Astrocyte of the spinal cord (primary cell): ENCODE measurements around the gene LIN28A.

Source experiments
- DNase-seq: peaks from one replicate; pipeline ENCODE4 v3.0.0; 2011; ENCODE audit warnings: low read depth, low spot score
- H3K4me3 ChIP-seq: 2 replicates; pipeline ENCODE4 v1.5.1; 2011; ENCODE audit warnings: low read depth, mild to moderate bottlenecking, low read length, moderate library complexity
- in situ Hi-C: cut with HindIII; loops from 2 replicates; pipeline ENCODE4 v1.10.0; 2017; ENCODE audit warnings: low sequenced_read_pairs
- TF ChIP-seq, protein P1 (sequence below): IDR thresholded peaks from 2 replicates; pipeline ENCODE4 v1.5.1; 2012; ENCODE audit warnings: low read depth, mild to moderate bottlenecking, low read length, inconsistent platforms

Gene LIN28A

DNA sequence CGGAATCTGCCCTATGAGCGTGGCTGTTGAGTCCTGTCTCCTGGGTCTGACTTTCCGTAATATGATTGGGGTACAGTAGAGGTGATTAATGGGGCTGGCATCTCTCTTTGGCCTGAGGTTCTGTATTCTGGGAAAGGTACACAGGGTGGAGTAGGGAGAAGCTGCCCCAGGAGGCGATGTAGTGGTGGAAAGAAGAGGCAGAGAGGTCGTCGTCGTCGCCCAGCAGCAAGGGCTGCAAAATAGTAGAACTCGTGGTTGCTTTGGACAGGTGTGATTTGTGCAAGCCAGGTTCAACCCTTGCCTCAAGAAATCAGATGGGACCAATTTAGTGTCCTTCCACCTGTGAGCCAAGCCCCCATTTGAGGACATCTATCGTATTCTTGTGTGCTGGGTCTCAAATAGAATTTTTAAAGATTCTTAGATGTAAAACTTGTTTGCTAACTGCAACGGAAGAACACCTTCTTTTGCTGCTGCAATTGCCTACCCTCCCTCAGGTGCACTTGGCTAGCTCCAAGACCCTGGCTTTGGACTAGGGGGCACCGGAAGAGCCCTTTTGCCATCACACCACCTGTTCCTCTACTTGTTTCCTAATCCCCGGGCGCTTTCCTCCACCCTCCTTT is 60.4 kb downstream of the LIN28A start:
- TF ChIP-seq, protein P1, sequence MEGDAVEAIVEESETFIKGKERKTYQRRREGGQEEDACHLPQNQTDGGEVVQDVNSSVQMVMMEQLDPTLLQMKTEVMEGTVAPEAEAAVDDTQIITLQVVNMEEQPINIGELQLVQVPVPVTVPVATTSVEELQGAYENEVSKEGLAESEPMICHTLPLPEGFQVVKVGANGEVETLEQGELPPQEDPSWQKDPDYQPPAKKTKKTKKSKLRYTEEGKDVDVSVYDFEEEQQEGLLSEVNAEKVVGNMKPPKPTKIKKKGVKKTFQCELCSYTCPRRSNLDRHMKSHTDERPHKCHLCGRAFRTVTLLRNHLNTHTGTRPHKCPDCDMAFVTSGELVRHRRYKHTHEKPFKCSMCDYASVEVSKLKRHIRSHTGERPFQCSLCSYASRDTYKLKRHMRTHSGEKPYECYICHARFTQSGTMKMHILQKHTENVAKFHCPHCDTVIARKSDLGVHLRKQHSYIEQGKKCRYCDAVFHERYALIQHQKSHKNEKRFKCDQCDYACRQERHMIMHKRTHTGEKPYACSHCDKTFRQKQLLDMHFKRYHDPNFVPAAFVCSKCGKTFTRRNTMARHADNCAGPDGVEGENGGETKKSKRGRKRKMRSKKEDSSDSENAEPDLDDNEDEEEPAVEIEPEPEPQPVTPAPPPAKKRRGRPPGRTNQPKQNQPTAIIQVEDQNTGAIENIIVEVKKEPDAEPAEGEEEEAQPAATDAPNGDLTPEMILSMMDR, result no peak
- in situ Hi-C loops, result no loop called here
- no peak for DNase-seq
- peak overlapping the region; percentile 54 for H3K4me3 ChIP-seq

- DNase-seq, result peak; percentile 80
- peak overlapping the region; percentile 54 for H3K4me3 ChIP-seq
- TF ChIP-seq, protein P1, result no peak
- in situ Hi-C loops, result no loop called here
Observed at GRCh38 chr1:26471498-26472319, 61.1 kb downstream of the LIN28A start.

DNA sequence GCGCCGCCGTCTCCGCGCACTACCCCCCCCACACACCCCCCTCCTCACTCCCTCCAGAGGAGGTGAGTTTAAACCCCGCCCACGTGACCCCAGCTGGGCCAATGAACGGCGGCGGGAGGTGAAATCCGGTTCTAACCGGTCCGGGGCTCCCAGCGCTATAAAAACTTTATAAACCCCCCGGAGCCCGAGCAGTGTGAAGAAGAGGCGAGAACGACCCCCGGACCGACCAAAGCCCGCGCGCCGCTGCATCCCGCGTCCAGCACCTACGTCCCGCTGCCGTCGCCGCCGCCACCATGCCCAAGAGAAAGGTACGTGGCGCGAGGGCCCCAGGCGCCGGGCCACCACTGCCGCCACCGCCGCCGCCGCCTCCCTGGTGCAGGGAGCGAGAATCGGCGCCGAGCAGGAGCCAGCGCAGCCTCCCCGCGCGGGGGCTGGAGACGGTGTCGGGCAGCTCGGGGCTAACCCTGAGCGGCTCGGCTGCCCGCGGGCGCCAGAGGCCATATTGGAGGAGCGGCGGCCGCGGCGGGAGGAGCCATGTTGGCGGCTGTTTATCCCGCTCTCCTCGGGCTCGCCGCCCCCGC is 61.8 kb downstream of the LIN28A start, which contains the start of gene HMGN2:
HMGN2 (plus strand) TSS at position 121 of the 581 bp plus-strand sequence; CDS start at position 294, 173 bp downstream.
- peak; percentile 89 for DNase-seq
- H3K4me3 ChIP-seq, result peak within 1 kb of the TSS; percentile 65
- TF ChIP-seq, protein P1, result no peak
- in situ Hi-C loops, result no loop called here

DNA sequence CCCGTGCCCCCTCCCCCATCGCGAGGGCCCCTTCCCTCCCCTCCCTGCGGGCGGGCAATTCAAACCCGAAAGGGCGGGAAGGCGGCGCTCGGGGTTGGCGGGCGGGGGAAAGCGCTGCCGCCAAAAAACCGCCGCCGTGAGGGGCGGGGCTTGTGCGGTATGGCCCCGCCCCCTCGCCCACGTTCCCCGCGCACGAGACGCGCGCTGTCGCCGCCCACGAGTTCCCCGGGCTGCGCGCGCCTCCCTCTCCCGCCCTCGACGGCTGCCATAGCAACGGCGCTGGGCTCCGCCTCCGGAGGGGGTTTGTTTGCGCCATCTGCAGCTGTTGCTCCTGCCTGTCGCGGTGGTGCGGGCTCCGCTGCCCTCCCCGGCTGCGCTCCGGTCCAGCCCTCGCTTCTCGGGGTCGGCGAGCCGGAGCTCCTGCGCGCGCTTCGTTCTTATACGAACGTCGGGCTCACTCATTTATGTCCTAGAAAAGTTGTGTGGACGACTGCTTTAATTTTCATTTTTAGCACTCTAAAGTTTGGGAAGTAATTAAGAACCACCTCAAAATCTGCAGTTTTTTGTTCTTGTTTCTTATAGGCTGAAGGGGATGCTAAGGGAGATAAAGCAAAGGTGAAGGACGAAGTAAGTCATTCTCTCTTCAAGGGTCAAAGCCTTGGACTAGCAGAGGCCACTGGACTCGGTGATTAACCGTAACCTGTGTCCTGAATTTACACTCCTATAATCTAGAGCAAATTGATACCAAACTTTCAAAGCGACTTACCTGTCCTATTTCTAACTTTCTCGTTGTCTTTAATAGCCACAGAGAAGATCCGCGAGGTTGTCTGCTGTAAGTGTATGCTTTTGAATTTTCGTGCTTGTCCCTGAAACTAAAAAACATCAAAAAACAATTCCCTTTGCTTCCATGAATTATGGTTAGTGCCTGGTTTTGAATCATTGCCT is 62.6 kb downstream of the LIN28A start:
- in situ Hi-C loops, result no loop called here
- peak overlapping the region; percentile 65 for H3K4me3 ChIP-seq
- DNase-seq, result peak; percentile 93
- TF ChIP-seq, protein P1, result no peak

DNA sequence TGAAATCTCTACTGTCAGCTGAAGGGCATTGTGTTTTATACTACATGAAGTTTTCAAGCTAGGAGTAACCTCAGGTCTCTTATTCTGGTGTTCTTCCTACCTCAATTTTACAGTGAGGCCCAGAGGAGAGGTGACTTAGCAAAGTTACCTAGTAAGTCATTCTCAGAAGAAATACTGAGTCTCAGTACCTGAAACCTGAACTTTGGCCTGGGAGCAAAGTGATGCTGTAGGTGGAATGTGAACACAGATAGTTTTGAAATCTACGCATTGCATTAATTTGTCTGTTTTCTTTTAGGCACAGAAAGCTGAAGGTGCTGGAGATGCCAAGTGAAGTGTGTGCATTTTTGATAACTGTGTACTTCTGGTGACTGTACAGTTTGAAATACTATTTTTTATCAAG is 64.2 kb downstream of the LIN28A start:
- H3K4me3 ChIP-seq, result no peak overlapping the region
- no peak for DNase-seq
- in situ Hi-C loops, result no loop called here
- TF ChIP-seq, protein P1, result no peak

- in situ Hi-C loops, result no loop called here
- H3K4me3 ChIP-seq, result no peak overlapping the region
- TF ChIP-seq, protein P1, result no peak
- DNase-seq, result no peak
Observed at GRCh38 chr1:26475989-26476388, 65.4 kb downstream of the LIN28A start.
